GM20000 (cell line): Measurements from ENCODE around the gene BTNL3.

Experiments used
- DNase-seq: peaks from one replicate; pipeline ENCODE4 v3.0.0; 2012; ENCODE audit warnings: low spot score
- TF ChIP-seq, protein P1 (sequence below): IDR thresholded peaks from 2 replicates; pipeline ENCODE4 v1.5.1; 2012; ENCODE audit warnings: mild to moderate bottlenecking, control low read depth; ENCODE audit errors: extremely low read depth, missing control alignments

Gene BTNL3

DNA sequence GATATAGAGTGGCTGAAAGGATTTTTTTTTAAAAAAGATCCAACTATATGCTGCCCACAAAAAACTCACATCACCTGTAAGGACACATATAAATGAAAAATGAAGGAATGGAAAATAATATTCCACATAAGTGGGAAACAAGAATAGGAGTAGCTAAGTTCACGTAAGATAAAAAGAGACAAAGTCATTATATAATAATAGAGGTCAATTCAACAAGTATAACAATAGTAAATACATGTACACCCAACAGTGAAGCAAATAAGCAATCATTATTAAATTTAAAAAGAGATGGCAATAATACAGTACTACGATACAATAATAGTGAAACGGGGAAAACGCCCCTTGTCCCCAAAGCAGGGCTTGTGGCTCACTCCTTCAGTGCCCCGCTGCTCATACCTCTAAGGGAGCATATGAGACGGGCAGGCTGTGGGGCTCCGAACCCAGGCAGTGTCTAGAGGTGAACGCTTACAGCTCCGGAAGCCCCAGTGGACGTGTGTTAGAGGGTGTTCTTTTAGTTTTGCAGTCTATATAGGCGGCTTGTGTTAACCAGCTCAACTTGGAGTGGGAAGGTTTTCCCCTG lies 38.9 kb downstream of the BTNL3 start:
- no peak for DNase-seq
- TF ChIP-seq, protein P1, sequence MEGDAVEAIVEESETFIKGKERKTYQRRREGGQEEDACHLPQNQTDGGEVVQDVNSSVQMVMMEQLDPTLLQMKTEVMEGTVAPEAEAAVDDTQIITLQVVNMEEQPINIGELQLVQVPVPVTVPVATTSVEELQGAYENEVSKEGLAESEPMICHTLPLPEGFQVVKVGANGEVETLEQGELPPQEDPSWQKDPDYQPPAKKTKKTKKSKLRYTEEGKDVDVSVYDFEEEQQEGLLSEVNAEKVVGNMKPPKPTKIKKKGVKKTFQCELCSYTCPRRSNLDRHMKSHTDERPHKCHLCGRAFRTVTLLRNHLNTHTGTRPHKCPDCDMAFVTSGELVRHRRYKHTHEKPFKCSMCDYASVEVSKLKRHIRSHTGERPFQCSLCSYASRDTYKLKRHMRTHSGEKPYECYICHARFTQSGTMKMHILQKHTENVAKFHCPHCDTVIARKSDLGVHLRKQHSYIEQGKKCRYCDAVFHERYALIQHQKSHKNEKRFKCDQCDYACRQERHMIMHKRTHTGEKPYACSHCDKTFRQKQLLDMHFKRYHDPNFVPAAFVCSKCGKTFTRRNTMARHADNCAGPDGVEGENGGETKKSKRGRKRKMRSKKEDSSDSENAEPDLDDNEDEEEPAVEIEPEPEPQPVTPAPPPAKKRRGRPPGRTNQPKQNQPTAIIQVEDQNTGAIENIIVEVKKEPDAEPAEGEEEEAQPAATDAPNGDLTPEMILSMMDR, result no peak

DNA sequence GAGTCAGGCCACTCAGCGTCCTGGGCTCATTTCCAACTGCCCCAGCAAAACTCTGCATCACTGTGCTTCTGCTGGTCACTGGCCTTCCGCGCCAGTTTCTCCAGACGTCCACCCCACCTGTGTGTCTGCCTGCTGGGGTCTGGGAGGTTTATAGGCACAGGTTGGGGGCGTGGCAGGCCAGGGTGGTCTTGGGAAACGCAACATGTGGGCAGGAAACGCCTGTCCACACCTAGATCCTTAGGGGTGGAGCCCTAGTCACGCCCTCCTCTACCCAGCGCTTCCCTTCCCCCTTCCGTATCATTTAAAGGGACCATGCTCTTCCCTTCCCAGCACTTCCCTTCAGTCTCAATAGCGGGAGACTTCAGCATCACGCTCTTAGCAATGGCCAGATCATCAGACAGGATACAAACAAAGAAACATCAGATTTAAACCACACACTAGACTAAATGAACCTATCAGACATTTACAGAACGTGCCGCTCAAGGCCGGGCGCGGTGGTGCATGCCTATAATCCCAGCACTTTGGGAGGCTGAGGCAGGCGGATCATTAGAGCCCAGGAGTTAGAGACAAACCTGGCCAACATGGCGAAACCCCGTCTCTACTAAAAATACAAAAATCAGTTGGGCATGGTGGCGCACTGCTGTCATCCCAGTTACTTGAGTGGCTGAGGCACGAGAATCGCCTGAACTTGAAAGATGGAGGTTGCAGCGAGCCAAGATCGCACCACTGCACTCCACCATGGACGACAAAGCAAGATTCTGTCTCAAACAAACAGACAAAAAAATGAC lies 39.6 kb downstream of the BTNL3 start:
- TF ChIP-seq, protein P1, result no peak
- DNase-seq, result no peak

DNA sequence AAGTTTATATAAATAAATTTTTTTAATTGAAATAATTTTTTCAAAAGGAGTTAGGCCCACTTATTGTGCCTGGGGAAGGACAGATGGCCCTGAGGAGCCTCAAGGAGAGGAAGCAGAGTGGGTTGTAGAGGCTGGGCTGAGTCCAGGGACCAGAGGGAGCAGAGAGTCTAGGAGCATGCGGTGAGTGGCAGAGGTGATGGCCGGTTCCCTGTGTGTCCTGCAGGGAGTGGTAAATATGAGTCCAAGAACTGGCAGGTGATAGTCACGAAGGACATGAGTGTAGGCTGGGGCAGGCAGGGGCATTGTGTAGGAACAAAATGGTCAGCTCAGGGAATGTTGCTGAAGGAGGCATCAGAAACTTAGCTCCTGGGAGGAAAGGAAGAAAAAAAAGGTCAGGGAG lies 43.1 kb downstream of the BTNL3 start:
- TF ChIP-seq, protein P1, result no peak
- DNase-seq, result no peak

DNA sequence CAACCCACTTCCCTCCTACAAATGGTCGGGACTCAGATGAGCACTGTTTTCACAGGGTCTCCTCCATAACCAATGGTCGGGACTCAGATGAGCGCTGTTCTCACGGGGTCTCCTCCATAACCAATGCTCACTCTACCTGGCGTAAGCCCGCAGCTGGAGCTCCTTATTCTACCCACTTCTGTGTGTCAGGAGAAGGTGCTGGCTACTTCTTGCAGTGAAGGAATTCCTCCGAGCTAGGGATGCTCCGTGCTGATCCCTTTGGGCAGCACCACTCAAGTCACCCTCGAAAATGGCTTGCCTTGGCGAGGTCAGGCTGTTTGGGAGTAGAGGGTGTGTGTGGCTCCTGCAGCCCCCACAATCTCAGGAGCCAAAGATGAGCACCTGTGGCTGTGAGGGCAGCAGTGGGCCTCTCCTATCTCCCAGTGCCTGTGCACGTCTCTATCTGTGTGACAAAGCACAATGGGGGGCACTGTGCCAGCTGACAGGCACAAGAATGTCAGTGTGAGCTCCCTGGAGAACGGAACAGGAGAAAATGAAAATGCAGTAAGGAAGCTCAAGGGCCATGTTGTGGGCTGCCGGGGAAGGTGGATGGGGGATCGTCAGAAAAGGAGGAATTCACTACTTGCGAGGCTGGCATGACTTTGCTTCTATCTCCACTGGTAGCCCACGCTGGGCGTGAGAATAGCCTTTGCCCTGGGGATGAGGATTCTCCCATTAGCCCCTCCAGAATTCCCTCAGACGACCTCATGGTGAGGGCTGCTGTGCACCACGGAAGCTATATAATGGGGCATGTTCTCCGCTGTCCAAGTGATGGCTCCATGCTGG lies 47.6 kb downstream of the BTNL3 start:
- TF ChIP-seq, protein P1, result no peak
- no peak for DNase-seq

DNA sequence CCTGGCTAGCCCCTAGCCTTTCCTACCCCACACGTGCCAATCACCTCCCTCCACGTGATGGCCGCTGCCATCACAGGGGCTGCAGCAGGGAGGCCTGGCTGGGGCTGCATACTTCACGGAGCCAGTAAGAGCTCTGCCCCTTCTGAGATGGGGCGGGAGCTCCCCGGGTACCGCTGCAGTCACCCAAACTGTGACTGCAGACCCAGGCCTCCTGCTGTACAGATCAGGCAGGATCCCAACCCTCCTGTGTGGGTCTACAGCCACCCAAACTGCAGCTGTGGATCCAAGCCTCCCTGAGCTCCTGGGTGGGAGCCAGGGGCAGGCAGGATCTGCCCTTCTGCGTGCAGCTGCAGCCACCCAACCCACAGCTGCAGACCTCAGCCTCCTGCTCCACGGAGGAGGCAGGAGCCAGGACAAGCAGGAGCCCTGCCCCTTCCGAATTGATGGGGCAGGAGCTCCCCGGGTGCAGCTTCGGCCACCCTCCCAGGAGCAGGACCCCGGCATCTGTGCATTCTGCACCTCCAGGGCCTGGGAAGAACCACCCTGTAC lies 48.2 kb downstream of the BTNL3 start:
- no peak for DNase-seq
- TF ChIP-seq, protein P1, result no peak

DNA sequence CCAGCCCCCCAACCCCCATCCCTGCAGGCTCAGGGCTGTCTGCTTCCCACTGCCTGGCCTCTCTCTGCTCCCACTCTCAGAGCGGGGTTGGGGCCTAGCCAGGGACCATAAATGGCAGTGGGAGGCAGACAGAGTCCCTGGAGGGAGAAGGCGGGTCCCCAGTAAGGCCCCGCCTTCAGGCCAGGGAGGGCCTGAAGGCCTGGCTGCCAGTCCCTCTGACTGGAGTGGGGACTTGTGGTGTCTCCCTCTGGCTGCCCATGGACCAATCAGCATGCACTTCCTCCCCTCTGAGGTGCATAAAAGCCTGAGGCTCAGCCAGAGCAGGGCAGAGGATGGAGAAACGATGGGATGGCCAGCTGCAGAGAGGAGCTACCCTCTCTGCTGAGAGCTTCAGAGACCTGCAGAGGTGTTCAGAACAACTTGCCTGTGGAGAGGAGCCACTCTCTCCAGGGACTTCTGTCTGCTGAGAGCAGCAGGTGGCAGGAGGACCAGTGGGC lies 48.8 kb downstream of the BTNL3 start:
- DNase-seq, result no peak
- TF ChIP-seq, protein P1, result no peak
